GM06990 (cell line): ENCODE data around the gene MSH6.

Experiments
- DNase-seq: peaks from one replicate; pipeline ENCODE4 v3.0.0-alpha.2; 2011; ENCODE audit not compliant: insufficient read length; ENCODE audit errors: extremely low read depth
- H3K27me3 ChIP-seq: replicated peaks from 2 replicates; pipeline ENCODE4 v1.6.0; 2011; ENCODE audit warnings: low read length; ENCODE audit not compliant: control insufficient read depth, insufficient read depth
- H3K36me3 ChIP-seq: 2 replicates; pipeline ENCODE4 v1.5.1; 2011; ENCODE audit warnings: low read length; ENCODE audit not compliant: control insufficient read depth, insufficient read depth
- H3K4me3 ChIP-seq: replicated peaks from 2 replicates; pipeline ENCODE4 v1.5.1; 2011; ENCODE audit warnings: low read depth, mild to moderate bottlenecking, control low read depth, low read length
- TF ChIP-seq, protein P1 (sequence below): IDR thresholded peaks from 2 replicates; pipeline ENCODE4 v1.5.1; 2011; ENCODE audit warnings: low read length, control low read depth, mild to moderate bottlenecking, inconsistent platforms; ENCODE audit not compliant: insufficient read depth, poor library complexity, severe bottlenecking

Gene MSH6

DNA sequence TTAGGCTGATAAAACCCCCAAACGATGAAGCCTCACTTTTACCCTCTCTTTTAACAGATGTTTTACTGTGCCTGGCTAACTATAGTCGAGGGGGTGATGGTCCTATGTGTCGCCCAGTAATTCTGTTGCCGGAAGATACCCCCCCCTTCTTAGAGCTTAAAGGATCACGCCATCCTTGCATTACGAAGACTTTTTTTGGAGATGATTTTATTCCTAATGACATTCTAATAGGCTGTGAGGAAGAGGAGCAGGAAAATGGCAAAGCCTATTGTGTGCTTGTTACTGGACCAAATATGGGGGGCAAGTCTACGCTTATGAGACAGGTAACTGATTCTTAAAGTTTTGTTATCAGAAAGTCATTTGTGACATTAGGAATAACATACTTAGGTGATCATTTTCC, 20.4 kb downstream of the MSH6 start:
- no peak for DNase-seq

DNA sequence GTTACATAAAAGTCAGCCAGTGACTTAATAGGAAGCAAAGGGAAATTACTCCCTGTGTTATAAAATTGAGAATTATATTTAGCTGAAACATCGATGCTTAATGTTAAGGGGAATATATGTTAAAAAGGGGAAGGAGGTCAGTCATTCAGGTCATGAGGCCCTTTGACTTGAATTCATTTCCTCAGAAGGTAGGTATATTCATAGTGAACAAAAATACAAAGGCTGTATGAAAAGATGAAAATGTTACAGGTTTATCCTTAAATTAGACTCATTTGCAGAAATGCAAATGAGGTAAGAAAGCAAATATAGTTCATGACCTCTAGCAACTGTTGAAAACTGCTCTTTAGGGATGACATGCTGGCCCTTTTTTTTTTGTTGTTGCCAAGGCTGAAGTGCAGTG, 20.8 kb downstream of the MSH6 start:
- H3K4me3 ChIP-seq = no peak overlapping the region
- H3K36me3 ChIP-seq = peaks cover 25% of the 10 kb centered on the region
- TF ChIP-seq, protein P1, sequence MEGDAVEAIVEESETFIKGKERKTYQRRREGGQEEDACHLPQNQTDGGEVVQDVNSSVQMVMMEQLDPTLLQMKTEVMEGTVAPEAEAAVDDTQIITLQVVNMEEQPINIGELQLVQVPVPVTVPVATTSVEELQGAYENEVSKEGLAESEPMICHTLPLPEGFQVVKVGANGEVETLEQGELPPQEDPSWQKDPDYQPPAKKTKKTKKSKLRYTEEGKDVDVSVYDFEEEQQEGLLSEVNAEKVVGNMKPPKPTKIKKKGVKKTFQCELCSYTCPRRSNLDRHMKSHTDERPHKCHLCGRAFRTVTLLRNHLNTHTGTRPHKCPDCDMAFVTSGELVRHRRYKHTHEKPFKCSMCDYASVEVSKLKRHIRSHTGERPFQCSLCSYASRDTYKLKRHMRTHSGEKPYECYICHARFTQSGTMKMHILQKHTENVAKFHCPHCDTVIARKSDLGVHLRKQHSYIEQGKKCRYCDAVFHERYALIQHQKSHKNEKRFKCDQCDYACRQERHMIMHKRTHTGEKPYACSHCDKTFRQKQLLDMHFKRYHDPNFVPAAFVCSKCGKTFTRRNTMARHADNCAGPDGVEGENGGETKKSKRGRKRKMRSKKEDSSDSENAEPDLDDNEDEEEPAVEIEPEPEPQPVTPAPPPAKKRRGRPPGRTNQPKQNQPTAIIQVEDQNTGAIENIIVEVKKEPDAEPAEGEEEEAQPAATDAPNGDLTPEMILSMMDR = no peak
- no peak for DNase-seq
- no peaks in the 10 kb centered on the region for H3K27me3 ChIP-seq

More for the DNA sequence above, 20.4 kb downstream of the MSH6 start:
- H3K27me3 ChIP-seq = no peaks in the 10 kb centered on the region
- no peak overlapping the region for H3K4me3 ChIP-seq
- peaks cover 25% of the 10 kb centered on the region for H3K36me3 ChIP-seq
- TF ChIP-seq, protein P1 = no peak

DNA sequence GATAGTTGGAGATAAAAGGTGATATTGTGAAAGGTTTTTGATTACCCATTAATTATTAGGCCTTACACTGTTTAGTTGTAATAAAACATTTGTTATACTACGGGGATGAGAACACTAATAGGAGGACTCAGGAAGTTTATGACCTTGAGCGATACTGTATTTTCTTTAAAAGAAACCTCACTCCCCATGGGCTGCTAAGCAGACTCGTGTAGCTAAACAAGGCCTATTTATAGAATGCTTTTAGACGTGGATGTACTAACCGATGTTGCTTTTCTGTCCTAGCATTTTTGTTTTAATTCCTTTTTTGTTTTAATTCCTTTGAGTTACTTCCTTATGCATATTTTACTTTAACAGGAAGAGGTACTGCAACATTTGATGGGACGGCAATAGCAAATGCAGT, 22.9 kb downstream of the MSH6 start:
- H3K4me3 ChIP-seq = no peak overlapping the region
- DNase-seq = no peak
- H3K27me3 ChIP-seq = no peaks in the 10 kb centered on the region
- TF ChIP-seq, protein P1 = no peak
- peaks cover 17% of the 10 kb centered on the region for H3K36me3 ChIP-seq

DNA sequence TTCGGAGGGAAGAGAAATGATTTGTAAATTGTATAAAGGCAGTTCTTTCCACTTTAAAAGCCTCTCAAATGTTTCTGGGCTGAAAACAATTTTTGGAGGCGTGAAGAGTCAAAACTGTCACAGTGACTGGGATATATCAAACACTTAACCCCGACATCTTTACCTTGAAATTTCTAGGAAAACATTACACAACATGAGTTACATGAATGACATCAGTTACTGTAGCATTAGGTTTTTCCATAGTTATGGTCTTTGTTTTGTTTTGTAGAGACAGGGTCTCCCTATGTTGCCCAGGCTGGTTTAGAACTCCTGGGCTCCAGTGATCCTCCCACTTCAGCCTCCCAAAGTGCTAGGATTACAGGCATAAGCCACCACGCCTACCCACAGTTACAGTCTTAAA, 25.7 kb downstream of the MSH6 start:
- peaks cover 7% of the 10 kb centered on the region for H3K36me3 ChIP-seq
- no peaks in the 10 kb centered on the region for H3K27me3 ChIP-seq

DNA sequence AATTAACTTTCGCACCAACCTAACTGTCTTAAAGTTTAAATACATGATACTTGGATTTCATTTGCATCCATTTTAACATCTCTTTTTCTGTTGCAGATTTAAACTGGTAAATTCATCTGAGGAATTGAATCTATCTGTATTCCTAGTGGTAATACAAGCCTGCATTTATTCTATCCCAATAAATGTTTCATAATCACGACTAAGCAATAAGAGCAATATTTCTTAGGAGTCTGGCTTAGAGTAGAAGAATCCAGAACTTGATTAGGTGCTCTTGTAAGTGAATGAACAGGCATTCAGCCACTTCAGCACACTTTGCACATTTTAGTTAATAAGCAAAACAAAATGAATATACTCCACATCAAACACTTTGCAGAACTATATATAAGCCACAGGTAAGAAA, 27.0 kb downstream of the MSH6 start:
- Histone ChIP-seq H3K27me3 (no peaks in the 10 kb centered on the region), H3K4me3 (no peak overlapping the region), H3K36me3 (peaks cover 5% of the 10 kb centered on the region; the same call in 1 of the 2 replicates)
- no peak for DNase-seq
- TF ChIP-seq, protein P1 = no peak

More for the DNA sequence above, 25.7 kb downstream of the MSH6 start:
- no peak for DNase-seq
- H3K4me3 ChIP-seq = no peak overlapping the region
- TF ChIP-seq, protein P1 = no peak

DNA sequence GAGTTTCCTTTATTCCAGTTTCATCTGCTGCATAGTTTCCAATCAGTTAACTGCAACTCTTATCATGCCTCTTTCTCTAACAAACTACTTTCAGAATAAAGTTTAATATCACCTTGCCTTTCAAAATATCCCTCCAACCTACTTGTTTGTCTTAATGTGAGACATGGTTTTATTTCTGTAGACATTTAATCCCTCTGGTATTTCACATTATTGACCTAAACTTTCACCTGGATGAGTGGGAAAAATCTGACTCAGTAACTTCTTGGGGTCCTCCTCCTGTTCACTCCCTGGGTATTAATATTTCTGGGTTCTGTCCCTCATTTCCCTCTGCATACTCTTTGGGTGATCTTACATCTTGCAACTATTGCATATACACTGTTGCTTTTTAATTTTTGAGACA, 27.9 kb downstream of the MSH6 start:
- Histone ChIP-seq H3K27me3 (no peaks in the 10 kb centered on the region), H3K36me3 (peaks cover 9% of the 10 kb centered on the region), H3K4me3 (no peak overlapping the region)
- DNase-seq = no peak
- TF ChIP-seq, protein P1 = no peak
